Skin epidermis (tissue), 12 donors: Measurements from ENCODE around the gene NFYC.

ENCODE experiments used
- H3K27ac ChIP-seq, 21 experiments: fragments of 200-600 bp; sonication (generic) in 11 of 21; one replicate each; pipeline ENCODE4 v1.5.0; 2020; ENCODE audit warnings: mild to moderate bottlenecking in 3 of 21, inconsistent platforms in 2 of 21, moderate library complexity in 2 of 21
- H3K4me3 ChIP-seq, 7 experiments: fragments of 200-600 bp; sonication (generic) in 2 of 7; one replicate each; pipeline ENCODE4 v1.5.0; 2020; ENCODE audit warnings: inconsistent platforms in 2 of 7, mild to moderate bottlenecking in 2 of 7, moderate library complexity in 1 of 7

Gene NFYC

DNA sequence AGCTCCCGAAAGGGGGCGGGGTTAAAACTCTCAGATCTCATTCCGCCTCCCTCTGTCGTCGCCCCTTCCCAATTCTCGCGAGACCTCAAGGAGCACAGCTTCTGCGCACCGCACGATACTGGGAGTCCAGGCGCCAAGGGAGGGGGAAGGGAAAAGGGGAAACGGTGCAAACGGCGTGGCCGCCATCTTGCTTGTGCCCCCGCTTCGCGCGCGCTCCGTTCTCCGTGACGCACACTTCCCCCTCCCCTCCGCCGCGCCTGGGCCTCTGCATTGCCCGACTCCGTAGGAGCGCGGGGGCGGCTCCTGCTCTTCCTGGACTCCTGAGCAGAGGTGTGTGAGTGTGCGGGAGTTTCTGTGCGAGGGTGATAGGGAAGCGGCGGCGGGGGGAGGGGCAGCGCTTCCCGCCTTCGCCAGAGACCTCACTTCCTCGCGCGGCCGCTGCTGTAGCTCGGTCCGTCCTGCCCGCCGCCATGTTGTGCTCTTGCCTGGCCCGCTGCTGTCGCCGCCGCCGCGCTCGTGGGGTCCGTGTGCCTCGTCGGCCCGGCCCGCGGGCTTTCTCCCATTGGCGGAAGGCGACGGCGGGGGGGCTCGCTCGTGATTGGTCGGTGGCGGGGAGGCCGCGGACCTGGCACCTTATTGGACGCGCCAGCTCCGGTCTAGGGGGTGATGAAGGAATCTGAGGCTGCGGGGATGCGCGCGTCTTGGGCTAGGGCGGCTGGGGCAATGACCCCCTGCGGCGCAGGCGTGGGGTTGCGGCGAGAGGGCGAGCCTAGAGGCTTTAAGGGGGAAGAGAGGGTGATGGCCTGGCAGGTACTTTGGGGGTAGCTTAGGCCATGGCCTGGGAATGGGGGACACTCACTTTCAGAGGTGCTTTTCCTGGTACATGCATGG, at the start of gene NFYC:
Gene NFYC, plus strand, starts transcription at position 167 of the 891 bp plus-strand sequence. CDS start 47,140 bp downstream, outside the sequence.
- H3K4me3 ChIP-seq, result peak within 1 kb of the TSS; percentile 62 to 93 (median 77)
- peak within 1 kb of the TSS; percentile 94 to 100 (median 99) for H3K27ac ChIP-seq

DNA sequence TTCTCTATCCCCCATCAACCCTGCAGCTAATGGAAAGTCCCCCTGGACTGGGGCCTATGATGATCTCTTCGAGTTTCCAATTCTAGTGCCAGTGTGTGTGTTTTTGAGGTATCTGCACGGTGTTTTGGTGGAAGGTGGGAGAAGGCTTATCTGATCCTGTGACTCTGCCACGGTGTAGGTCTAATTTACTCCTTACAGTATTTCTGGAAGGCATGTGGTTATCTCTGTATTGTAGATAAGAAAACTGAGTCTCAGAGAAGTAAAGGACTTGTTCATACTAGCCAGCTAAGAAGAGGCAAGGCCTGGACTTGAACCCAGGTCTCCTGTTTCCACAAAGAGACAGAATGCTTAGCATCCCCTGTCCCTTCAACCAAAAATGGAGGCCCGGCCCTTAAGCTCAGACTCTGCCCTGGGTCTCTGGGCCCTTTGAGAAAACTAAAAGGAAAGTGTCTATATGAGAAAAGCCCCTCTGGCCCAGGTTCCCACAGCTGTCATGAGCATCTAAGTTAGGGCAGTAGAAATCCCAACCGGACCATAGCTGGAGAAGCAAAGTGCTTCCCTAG, 46.3 kb upstream of the NFYC start:
- Histone ChIP-seq H3K27ac (no peak overlapping the region), H3K4me3 (no peak overlapping the region)

DNA sequence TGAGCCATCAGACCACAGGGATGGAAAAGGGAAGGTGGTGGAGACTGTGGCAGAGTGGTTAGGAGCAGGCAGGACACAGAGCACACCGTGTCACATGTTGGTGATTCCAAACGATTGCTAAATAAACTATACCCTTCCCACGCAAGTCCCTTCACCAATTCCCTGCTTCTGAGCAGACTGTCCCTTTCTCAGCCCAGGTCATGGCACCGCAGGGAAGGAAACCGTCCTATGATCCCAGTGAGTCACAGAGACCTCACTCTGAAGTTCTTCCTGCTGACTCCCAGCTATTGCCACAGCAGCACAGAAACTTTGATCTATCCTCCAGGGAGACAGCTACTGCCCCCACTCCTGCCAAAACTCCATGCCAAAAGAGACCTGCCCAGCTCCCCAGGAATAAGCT, 45.2 kb upstream of the NFYC start:
- Histone ChIP-seq H3K27ac (peak overlapping the region in 1 of 21 experiments; percentile 1), H3K4me3 (no peak overlapping the region)

DNA sequence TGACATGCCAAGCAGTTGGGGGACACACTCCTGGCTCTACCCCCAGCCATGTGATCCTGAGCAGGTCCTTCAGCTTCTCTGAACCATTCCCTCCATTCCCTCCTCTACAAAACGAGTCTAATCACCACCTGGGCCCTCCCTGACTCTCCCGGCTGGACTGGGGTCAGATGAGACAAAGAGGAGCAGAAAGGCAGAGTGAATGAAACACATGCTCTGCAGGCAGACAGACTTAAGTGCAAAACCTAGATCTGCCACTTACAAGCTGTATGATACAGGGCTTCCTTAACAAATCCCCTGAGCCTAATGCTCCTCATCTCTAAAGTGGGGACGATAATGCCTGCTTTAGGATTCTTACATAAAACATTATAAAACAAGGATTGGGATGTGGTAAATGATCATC, 43.3 kb upstream of the NFYC start:
- no peak overlapping the region for H3K27ac ChIP-seq
- no peak overlapping the region for H3K4me3 ChIP-seq

DNA sequence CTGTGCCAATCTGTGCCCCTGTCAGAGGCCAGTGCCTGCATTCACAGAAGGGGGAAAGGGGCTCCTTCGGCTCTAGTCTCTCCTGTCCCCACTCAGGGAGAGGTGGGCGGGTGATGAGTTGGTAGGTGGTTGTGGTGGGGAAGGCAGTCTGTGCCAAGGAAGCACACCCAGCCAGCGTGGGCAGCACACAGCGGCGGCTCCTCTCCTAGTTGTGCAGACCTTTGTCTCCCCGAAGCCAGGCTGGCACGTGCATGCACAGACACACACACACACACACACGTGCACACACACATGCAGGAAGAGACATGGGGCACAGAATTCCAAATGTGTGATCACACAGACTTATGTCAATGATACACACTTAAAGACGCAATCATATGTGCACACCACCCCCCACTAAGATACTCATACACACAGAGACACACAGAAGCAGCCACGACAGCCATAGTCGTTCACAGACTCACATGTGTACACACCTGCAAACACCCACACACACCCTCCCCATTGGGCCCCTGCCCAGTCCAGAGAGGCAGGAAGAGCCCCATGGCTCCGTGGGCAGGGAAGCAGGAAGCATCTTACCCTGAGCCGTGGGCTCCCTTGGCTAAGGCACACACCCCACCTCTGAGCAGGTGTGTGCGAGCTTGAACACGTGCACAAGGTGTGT, 42.4 kb upstream of the NFYC start:
- H3K27ac ChIP-seq, result peak overlapping the region in 7 of 21 experiments; percentile 31 to 65 (median 55)

DNA sequence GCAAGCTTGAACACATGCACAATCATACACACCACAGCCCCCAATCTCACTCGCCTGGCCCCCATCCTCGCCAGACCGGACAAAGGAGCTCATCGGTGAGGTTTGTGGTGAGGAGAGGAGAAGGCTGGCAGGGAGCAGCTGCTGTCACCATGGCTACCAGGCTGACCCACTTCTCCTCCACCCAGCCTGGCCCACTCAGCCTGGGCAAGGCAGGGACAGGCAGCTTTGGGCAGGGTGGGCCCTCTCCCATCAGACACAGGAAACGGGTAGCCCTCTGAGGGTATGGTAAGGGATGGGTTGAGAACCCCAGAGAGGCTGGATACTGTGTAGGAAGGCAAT, 41.9 kb upstream of the NFYC start:
- peak overlapping the region in 13 of 21 experiments; percentile 4 to 72 (median 55) for H3K27ac ChIP-seq
- H3K4me3 ChIP-seq, result no peak overlapping the region

More for the DNA sequence above, 42.4 kb upstream of the NFYC start:
- H3K4me3 ChIP-seq, result no peak overlapping the region

DNA sequence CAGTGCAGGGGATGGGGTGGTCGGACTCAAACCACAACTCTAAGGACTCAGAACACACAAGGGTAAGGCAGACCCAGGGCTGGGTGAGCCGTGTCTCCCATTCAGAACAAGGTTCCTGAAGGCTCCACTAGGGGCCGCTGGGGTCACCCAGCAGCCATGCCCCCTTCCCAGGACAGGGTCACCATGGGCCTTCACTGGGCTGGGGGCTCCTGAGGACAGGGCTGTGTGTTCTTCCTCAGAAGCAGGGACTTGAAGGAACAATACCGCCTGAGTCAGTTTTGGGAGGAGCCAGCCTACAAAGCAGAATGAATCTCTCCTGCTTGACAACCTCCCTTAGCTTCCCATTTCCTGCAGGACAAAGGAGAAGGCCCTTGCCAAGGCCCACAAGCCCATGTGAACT, 41.4 kb upstream of the NFYC start:
- Histone ChIP-seq H3K27ac (peak overlapping the region in 13 of 21 experiments; percentile 4 to 72 (median 55)), H3K4me3 (no peak overlapping the region)

DNA sequence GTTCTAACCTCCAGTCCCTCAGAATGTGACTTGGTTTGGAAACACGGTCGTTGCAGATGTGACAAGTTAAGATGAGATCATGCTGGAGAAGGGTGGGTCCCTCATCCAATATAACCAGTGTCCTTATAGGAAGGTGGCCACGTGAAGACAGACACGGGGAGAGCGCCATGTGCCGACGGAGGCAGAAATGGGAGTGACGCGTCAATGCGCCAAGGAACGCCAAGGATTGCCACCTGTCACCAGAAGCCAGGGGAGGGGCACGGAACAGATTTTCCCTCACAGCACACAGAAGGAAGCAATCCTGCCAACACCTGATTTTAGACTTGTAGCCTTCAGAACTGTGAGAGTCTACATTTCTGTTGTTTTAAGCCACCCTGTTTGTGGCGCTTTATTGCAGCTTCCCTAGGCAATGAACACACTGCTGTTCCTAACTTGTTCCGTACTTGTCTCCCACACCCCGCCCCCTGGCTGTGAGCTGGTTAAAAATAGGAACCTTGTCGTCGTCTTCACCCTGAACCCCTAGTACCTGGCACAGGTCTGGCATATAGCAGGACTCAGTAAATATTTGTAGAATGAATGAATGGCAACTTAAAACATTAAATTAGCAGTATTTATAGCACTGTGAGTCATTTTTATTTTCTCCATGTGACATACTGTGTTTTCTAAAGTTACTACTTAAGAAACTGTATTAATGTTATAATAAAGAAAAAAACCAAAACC, 40.2 kb upstream of the NFYC start:
- Histone ChIP-seq H3K27ac (peak overlapping the region in 7 of 21 experiments; percentile 26 to 72 (median 57)), H3K4me3 (no peak overlapping the region)

DNA sequence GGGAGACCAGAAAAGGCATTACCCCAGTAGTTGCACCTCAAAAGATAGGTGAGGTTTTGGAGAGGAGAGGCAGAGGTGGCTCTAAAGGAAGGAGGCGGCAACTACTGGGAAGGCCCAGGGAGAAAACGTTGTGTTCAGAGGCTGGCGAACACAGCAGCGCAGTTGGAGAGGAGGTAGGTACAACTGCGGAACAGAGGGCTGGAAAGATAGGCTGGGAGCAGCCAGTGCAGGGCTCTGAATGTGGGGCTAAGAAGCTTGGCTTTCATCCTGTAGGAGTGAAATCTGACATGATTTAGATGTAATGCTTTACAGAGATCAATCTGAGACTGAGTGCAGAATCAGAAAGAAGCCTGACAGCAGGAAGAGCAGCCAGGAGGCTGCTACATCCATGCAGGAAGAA, 39.0 kb upstream of the NFYC start:
- peak overlapping the region in 8 of 21 experiments; percentile 4 to 74 (median 30) for H3K27ac ChIP-seq

DNA sequence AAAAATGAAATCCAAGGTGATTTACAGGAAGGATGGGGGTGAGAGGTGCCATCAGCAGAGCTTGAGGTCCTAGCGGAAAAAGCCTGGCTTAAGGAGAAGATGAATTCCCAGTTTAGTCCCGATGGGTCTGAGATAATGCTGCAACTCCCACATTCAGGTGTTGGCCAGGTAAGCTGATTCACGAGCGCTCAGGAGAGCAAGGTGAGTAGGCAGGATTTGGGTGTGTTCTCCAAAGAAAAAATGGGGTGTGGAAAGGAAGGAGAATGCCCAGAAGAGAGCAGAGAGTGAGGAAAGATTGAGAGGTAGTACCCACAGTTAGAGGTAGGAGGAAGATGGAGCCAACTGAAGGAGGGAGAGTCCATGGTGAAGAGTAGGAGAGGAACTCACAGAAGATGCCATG, 38.5 kb upstream of the NFYC start:
- Histone ChIP-seq H3K4me3 (no peak overlapping the region), H3K27ac (peak overlapping the region in 10 of 21 experiments; percentile 4 to 74 (median 46))

More for the DNA sequence above, 39.0 kb upstream of the NFYC start:
- no peak overlapping the region for H3K4me3 ChIP-seq

DNA sequence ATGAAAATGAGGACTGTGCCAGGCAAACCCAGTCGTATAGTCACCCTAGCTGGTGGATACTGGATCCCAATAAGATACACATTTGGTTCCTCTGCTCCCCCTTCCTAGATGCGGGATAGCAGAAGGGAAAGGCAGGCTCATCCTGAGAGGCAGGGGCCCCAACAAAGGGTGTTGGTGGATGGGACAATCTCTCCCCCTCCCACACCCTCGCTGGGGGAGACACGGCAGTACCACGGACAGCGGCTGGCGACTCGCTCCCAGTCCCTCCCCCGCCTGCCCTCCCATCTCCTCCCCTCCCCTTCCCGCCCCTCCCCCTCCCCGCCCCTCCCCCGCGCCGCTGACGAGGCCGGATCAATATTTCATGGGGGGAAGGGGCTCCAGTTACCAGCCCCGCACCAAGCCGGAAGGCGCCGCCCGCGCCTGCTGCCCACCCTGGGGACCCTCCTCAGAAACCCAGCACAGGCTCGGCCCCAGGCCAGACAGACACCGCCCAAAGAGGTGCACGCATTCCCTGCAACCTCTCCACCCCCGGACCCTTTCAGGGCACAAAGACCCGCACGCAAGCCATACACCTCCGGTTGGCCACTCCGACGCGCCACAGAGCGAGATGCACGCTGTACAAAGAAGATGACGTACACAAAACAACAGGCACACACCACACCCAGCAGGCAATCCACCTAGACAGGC, 37.5 kb upstream of the NFYC start:
- H3K27ac ChIP-seq, result peak overlapping the region in 5 of 21 experiments; percentile 0 to 74 (median 59)

DNA sequence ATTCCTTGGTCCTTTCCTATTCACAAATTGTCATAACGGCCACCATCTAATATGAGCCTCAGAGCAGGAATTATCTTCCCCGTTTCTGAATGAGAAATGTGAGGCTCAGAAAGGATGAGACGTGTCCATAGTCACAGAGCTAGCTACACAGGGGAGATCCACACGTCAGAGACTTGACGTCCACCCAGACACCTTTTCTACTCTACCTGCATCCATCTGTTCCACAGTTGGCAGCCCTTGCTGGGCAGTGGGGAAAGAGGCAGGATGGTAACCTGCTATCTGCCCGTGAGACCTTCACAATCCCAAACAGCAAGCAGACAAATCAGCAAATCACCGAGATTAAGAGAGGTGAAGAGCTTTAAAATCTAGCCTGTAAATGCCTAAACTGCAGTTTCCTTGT, 34.5 kb upstream of the NFYC start:
- Histone ChIP-seq H3K27ac (no peak overlapping the region), H3K4me3 (no peak overlapping the region)

More for the DNA sequence above, 37.5 kb upstream of the NFYC start:
- no peak overlapping the region for H3K4me3 ChIP-seq

DNA sequence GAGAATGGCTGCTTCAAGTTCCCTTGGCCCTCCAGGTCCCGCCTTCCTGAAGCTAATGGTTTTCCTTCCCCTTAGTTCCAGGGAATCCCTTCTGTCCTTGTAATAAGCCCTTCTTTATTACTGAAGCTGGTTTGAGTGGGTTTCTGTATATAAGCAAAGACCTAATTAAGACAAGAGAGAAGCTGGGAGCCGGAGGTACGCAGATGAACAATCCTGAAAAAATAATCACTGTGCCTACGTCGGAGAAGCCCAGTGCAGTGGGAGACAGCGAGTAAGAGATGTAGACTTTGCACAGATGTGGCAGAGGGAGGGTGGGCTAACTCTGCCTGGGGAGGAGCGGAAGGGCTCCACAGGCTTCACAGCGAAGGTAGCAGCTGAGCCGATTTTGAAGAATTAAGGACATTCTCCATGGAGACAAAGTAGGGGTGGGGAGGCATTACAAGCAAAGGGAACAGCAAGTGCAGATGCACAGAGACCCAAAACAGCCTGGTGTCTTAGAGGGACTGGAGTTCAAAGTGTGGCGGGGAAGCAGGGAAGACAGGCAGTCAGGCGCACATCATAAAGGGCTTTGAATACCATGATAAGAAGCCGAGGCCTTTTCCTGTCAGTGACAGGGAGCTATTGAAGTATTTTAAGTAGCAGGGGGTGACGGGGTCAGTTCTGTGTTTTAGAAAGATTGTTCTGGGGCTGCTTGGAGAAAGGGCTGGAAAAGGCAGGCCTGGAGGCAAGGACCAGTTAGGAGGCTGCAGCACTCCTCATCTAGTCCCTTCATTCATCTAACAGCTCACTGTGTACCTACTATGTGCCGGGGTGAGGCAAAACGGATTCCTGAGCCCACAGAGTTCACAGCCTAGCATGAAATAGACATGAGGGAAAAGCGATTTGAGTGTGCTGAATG, 32.5 kb upstream of the NFYC start:
- no peak overlapping the region for H3K4me3 ChIP-seq

DNA sequence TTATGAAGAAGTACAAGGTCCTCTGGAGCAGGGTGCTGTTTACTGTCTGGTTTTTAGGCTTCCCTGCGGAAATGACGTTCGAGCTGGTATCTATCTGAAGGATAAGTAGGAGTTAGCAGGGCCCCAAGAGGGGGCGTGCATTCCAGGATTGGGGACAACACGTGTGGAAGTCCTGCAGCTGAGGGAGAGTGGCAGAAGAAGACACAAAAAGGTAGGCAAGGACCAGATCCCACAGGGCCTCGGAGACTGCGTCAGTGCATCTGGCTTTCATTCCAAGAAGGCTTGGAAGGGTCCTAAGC, 31.9 kb upstream of the NFYC start:
- Histone ChIP-seq H3K4me3 (no peak overlapping the region), H3K27ac (no peak overlapping the region)

More for the DNA sequence above, 32.5 kb upstream of the NFYC start:
- H3K27ac ChIP-seq, result no peak overlapping the region

DNA sequence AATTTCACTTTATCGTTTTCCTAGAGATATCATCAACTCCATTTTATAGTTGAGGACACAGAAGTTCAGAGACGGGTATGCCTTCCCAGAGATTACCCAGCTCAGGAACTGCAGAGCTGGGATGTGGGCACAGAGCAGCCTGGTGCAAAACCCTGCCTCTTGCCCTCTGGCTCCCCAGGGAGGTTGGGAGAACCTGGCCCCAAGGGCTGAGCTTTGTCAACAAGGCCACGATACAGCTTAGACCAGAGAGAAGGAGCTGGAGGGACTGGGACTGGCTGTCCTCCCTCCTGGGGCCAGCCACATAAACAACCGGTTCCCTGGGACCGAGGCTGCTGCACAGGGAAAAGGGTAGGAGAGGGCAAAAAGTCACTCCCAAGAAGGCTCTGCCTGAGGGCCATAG, 29.8 kb upstream of the NFYC start:
- H3K27ac ChIP-seq, result peak overlapping the region in 1 of 21 experiments; percentile 22

DNA sequence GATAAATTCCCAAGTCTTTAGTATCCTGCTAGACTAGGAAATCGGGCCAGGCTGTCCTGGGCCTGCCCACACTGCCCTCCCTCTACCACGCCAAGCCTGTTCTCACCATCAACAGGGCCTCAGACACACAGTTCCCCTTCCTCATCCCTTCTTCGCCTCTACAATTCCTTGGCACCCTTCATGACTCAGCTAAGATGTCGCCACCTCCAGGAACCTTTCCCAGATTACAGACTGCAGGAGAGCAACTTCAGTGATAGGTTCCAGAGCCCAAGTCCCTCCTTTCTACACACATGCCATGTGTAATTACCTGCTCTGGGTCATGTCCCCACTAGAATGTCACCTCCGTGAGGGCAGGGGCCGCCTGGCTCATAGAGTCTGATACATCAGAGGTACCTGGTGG, 29.4 kb upstream of the NFYC start:
- Histone ChIP-seq H3K4me3 (no peak overlapping the region), H3K27ac (peak overlapping the region in 2 of 21 experiments; percentile 55 to 66)

More for the DNA sequence above, 29.8 kb upstream of the NFYC start:
- no peak overlapping the region for H3K4me3 ChIP-seq

DNA sequence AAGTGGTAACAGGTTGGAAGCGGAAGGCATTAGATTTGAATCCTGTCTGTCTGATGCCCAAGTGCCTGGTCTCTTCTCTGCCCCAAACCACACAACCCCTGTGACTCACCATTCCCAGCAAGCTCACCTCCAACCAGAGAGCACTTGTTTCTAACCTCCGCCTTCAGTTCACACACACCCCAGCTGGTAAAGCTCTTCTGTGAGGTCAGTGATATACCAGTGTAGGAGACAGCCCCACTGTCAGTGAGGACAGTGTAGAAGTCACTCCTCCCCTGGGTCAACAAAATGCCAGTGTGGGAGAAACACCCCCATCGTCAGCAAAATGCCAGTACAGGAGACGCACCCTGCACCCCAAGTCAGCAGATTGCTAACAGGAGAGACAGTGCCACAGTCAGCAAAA, 28.6 kb upstream of the NFYC start:
- peak overlapping the region in 7 of 21 experiments; percentile 0 to 66 (median 31) for H3K27ac ChIP-seq

More for the DNA sequence above, 28.6 kb upstream of the NFYC start:
- no peak overlapping the region for H3K4me3 ChIP-seq
